Lower leg skin (tissue), 3 donors: Measurements from ENCODE around the gene USP35.

Experiments
- POLR2A ChIP-seq, 2 donors: fragments of 450-650 bp; IDR thresholded peaks; one replicate each; pipeline ENCODE4 v1.6.1; 2016 to 2017; ENCODE audit warnings: antibody characterized with exemption in 2 of 2, mild to moderate bottlenecking in 1 of 2, moderate library complexity in 1 of 2
- TF ChIP-seq, protein P1 (sequence below), 3 donors: fragments of 450-650 bp; IDR thresholded peaks; one replicate each; pipeline ENCODE4 v1.5.1; 2016; ENCODE audit warnings: antibody characterized with exemption in 3 of 3, mild to moderate bottlenecking in 3 of 3, moderate library complexity in 2 of 3

DNA sequence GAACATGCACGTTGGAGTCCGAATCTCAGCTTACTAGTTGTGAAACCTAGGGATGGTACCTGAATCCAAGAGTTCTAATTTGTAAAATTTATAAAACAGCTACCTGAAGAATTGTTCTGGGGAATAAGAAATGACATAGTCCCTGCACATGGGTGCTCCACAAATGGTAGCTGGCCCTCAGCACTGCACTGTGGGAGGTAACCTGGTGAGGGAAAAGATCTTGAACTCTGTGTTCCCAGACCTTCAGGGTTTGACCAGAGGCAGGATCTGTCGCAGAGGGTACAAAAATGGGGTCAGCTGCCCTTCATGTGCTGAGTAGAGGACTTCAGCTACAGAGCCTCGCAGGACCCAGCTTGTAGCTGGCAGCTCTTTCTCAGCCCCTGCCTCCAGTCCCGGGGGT is 73.5 kb downstream of the USP35 start:
- TF ChIP-seq, protein P1, sequence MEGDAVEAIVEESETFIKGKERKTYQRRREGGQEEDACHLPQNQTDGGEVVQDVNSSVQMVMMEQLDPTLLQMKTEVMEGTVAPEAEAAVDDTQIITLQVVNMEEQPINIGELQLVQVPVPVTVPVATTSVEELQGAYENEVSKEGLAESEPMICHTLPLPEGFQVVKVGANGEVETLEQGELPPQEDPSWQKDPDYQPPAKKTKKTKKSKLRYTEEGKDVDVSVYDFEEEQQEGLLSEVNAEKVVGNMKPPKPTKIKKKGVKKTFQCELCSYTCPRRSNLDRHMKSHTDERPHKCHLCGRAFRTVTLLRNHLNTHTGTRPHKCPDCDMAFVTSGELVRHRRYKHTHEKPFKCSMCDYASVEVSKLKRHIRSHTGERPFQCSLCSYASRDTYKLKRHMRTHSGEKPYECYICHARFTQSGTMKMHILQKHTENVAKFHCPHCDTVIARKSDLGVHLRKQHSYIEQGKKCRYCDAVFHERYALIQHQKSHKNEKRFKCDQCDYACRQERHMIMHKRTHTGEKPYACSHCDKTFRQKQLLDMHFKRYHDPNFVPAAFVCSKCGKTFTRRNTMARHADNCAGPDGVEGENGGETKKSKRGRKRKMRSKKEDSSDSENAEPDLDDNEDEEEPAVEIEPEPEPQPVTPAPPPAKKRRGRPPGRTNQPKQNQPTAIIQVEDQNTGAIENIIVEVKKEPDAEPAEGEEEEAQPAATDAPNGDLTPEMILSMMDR (IDR thresholded peaks at IDR 0.05): no peak
- no peak for TF ChIP-seq POLR2A (IDR thresholded peaks at IDR 0.05)
